ENCODE data around the gene DNER. TPM values are rescaled to one million over a fixed set of nuclear protein-coding genes. Genes with fewer than 3 reads are reported as not detected.

The DNER gene
- total and polyA plus RNA-seq, 4 donors: 0.01 TPM; not detected in 3

GRCh38 chr2:229524799-229525198 lies 189.6 kb downstream of the DNER start:
- no peak overlapping the region for H3K9ac ChIP-seq (ENCODE audit: low read depth in 1 of 2, low read length in 2 of 2)
- no peak for TF ChIP-seq RXRA (IDR thresholded peaks at IDR 0.05)
- TF ChIP-seq SP1 (IDR thresholded peaks at IDR 0.05): no peak
- no peak for TF ChIP-seq HNF4A (conservative IDR thresholded peaks at IDR 0.05)
- no peak for TF ChIP-seq RAD21 (IDR thresholded peaks at IDR 0.05)
- no peak for TF ChIP-seq EGR1 (IDR thresholded peaks at IDR 0.05; ENCODE audit: low read depth in 2 of 2)
- no peak for TF ChIP-seq FOXA1 (IDR thresholded peaks at IDR 0.05)
- TF ChIP-seq TAF1 (conservative IDR thresholded peaks at IDR 0.05): no peak
- TF ChIP-seq ZBTB33 (IDR thresholded peaks at IDR 0.05): no peak
- no peak for TF ChIP-seq CTCF (IDR thresholded peaks at IDR 0.05; ENCODE audit: low read depth, low read length, missing input control)
- no peak for TF ChIP-seq FOXA2 (IDR thresholded peaks at IDR 0.05)
- TF ChIP-seq HNF4G (IDR thresholded peaks at IDR 0.05): no peak
- no peak for TF ChIP-seq REST (IDR thresholded peaks at IDR 0.05)
- TF ChIP-seq YY1 (IDR thresholded peaks at IDR 0.05): no peak
- no peaks in the 10 kb centered on the region for H3K4me1 ChIP-seq (ENCODE audit: control insufficient read depth in 4 of 4, insufficient read depth in 4 of 4, low read length in 3 of 4)
- H3K27me3 ChIP-seq (ENCODE audit: control insufficient read depth in 4 of 4, insufficient read depth in 4 of 4, low read length in 3 of 4): peaks cover 0 to 4% (median 0%) of the 10 kb centered on the region in 4 donors
- 82% methylated on average over 10 of the region's 10 CpGs for WGBS
- no peak overlapping the region for H3K27ac ChIP-seq (ENCODE audit: low read depth in 1 of 2, low read length in 2 of 2)
- H3K9me3 ChIP-seq (ENCODE audit: control insufficient read depth in 4 of 4, low read length in 3 of 4): no peaks in the 10 kb centered on the region
- no peak overlapping the region for H3K4me3 ChIP-seq (ENCODE audit: low read depth in 1 of 3, low read length in 3 of 3)
- no peak for DNase-seq (ENCODE audit: low spot score)
- no peaks in the 10 kb centered on the region for H3K36me3 ChIP-seq (ENCODE audit: control insufficient read depth in 4 of 4, insufficient read depth in 3 of 4, low read depth in 1 of 4, low read length in 3 of 4)

GRCh38 chr2:229523663-229524062 lies 190.7 kb downstream of the DNER start:
- Histone ChIP-seq H3K27ac (ENCODE audit: low read depth in 1 of 2, low read length in 2 of 2) (no peak overlapping the region), H3K9ac (ENCODE audit: low read depth in 1 of 2, low read length in 2 of 2) (no peak overlapping the region), H3K36me3 (ENCODE audit: control insufficient read depth in 4 of 4, insufficient read depth in 3 of 4, low read depth in 1 of 4, low read length in 3 of 4) (no peaks in the 10 kb centered on the region), H3K27me3 (ENCODE audit: control insufficient read depth in 4 of 4, insufficient read depth in 4 of 4, low read length in 3 of 4) (peaks cover 0 to 4% (median 0%) of the 10 kb centered on the region in 4 donors), H3K4me3 (ENCODE audit: low read depth in 1 of 3, low read length in 3 of 3) (no peak overlapping the region), H3K4me1 (ENCODE audit: control insufficient read depth in 4 of 4, insufficient read depth in 4 of 4, low read length in 3 of 4) (no peaks in the 10 kb centered on the region), H3K9me3 (ENCODE audit: control insufficient read depth in 4 of 4, low read length in 3 of 4) (no peaks in the 10 kb centered on the region)
- no peak for DNase-seq (ENCODE audit: low spot score)
- 77% methylated on average over 1 of the region's 1 CpG for WGBS
- TF ChIP-seq NR2F2 (IDR thresholded peaks at IDR 0.05) (no peak), EGR1 (IDR thresholded peaks at IDR 0.05; ENCODE audit: low read depth in 2 of 2) (no peak), ZBTB33 (IDR thresholded peaks at IDR 0.05) (no peak), GABPA (IDR thresholded peaks at IDR 0.05 in 1 of 2, conservative IDR thresholded peaks at IDR 0.05 in 1 of 2) (no peak), HNF4A (conservative IDR thresholded peaks at IDR 0.05) (no peak), TAF1 (conservative IDR thresholded peaks at IDR 0.05) (no peak), SP1 (IDR thresholded peaks at IDR 0.05) (no peak), RXRA (IDR thresholded peaks at IDR 0.05) (no peak), HNF4G (IDR thresholded peaks at IDR 0.05) (no peak), CTCF (IDR thresholded peaks at IDR 0.05; ENCODE audit: low read depth, low read length, missing input control) (no peak), FOXA1 (IDR thresholded peaks at IDR 0.05) (no peak), MAX (IDR thresholded peaks at IDR 0.05) (no peak)
